HG03025 (cell line): ENCODE measurements around the gene GAREM1.

Source experiments
- ATAC-seq: cut with Tn5 transposase; IDR thresholded peaks from one replicate; pipeline ENCODE4 v1.9.1; 2021; ENCODE audit warnings: mild to moderate bottlenecking, moderate library complexity; ENCODE audit not compliant: unreplicated experiment, low FRiP score

Gene GAREM1

GRCh38 chr18:32459361-32460101 is 11.2 kb downstream of the GAREM1 start:
- ATAC-seq = no peak

- no peak for ATAC-seq
Observed at GRCh38 chr18:32455361-32455760, 15.3 kb downstream of the GAREM1 start.

- ATAC-seq = no peak
Observed at GRCh38 chr18:32454593-32454992, 16.1 kb downstream of the GAREM1 start.

GRCh38 chr18:32450874-32451273 is 19.8 kb downstream of the GAREM1 start:
- no peak for ATAC-seq

- no peak for ATAC-seq
Observed at GRCh38 chr18:32450026-32450691, 20.5 kb downstream of the GAREM1 start.

- no peak for ATAC-seq
Observed at GRCh38 chr18:32446780-32447179, 23.9 kb downstream of the GAREM1 start.

GRCh38 chr18:32445846-32446245 is 24.8 kb downstream of the GAREM1 start:
- no peak for ATAC-seq

- ATAC-seq = no peak
Observed at GRCh38 chr18:32443706-32444215, 26.9 kb downstream of the GAREM1 start.

GRCh38 chr18:32443033-32443705 is 27.5 kb downstream of the GAREM1 start:
- no peak for ATAC-seq

- ATAC-seq = no peak
Observed at GRCh38 chr18:32442575-32442974, 28.1 kb downstream of the GAREM1 start.

GRCh38 chr18:32441533-32441932 is 29.1 kb downstream of the GAREM1 start:
- ATAC-seq = no peak

GRCh38 chr18:32440518-32440917 is 30.2 kb downstream of the GAREM1 start:
- no peak for ATAC-seq

- no peak for ATAC-seq
Observed at GRCh38 chr18:32439802-32440201, 30.9 kb downstream of the GAREM1 start.

- no peak for ATAC-seq
Observed at GRCh38 chr18:32439241-32439640, 31.4 kb downstream of the GAREM1 start.

- ATAC-seq = no peak
Observed at GRCh38 chr18:32438173-32438572, 32.5 kb downstream of the GAREM1 start.

- no peak for ATAC-seq
Observed at GRCh38 chr18:32437100-32437834, 33.4 kb downstream of the GAREM1 start.

- no peak for ATAC-seq
Observed at GRCh38 chr18:32435631-32436500, 34.8 kb downstream of the GAREM1 start.

GRCh38 chr18:32431753-32432152 is 38.9 kb downstream of the GAREM1 start:
- no peak for ATAC-seq

GRCh38 chr18:32429402-32429801 is 41.3 kb downstream of the GAREM1 start:
- ATAC-seq = no peak
